ENCODE results near the gene PPP2R2B. TPM values are rescaled to one million over a fixed set of nuclear protein-coding genes. Genes with fewer than 3 reads are reported as not detected.

The PPP2R2B gene
- total and polyA plus RNA-seq, 7 experiments from 2014 or later: 0.15 to 14.1 (median 0.58) TPM

GRCh38 chr5:146628950-146629349 is 249.6 kb downstream of the PPP2R2B start:
- Histone ChIP-seq H3K27ac (ENCODE audit: low read depth, low read length) (no peak overlapping the region), H3K36me3 (ENCODE audit: control insufficient read depth in 2 of 3, insufficient read depth in 3 of 3, low read length in 3 of 3) (no peaks in the 10 kb centered on the region), H3K9me3 (ENCODE audit: control insufficient read depth in 2 of 3, low read length in 3 of 3) (no peaks in the 10 kb centered on the region), H3K4me1 (ENCODE audit: control insufficient read depth in 2 of 2, insufficient read depth in 2 of 2, low read length in 2 of 2) (no peaks in the 10 kb centered on the region), H3K27me3 (ENCODE audit: control insufficient read depth in 2 of 2, insufficient read depth in 2 of 2, low read length in 2 of 2) (no peaks in the 10 kb centered on the region), H3K4me3 (ENCODE audit: low read length) (no peak overlapping the region)
- Mint-ChIP-seq H3K9me3 (peaks cover 0 to 7% (median 0%) of the 10 kb centered on the region in 11 donors), H3K27ac (no peak overlapping the region), H3K4me1 (no peaks in the 10 kb centered on the region), H3K27me3 (peaks cover 0 to 14% (median 4%) of the 10 kb centered on the region in 5 donors), H3K36me3 (no peaks in the 10 kb centered on the region), H3K4me3 (no peak overlapping the region)
- ChIA-PET CTCF (no interaction called here), POLR2A (no interaction called here)
- DNase-seq (no peak), ATAC-seq (no peak)
- intact Hi-C loops (cut with micrococcal nuclease): no loop called here

DNA sequence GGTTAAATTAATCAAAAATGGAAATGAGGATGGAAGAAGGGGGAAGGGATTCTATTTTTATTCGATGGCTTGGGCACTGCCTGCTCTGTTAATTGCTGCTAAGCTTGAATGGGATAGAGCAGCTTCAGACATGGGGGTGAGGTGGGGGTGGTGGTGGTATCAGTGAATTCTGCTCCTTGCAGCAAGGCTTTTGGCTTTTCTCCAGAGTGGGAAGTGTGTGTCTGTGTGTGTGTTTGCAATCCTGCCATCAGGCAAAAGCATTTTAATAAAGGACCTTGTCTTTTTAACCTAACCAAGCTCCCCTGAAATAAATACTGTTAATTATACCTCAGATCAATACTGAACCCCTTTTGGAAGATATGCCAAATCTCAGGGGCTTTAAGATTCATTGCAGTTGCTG is 251.6 kb downstream of the PPP2R2B start:
- intact Hi-C loops (cut with micrococcal nuclease): no loop called here

GRCh38 chr5:146624179-146624578 is 254.4 kb downstream of the PPP2R2B start:
- Mint-ChIP-seq H3K4me1 (no peaks in the 10 kb centered on the region), H3K27me3 (peaks cover 0 to 6% (median under 1%) of the 10 kb centered on the region in 5 donors), H3K4me3 (no peak overlapping the region), H3K27ac (no peak overlapping the region), H3K36me3 (no peaks in the 10 kb centered on the region), H3K9me3 (peaks cover 0 to 6% (median 0%) of the 10 kb centered on the region in 11 donors)
- Histone ChIP-seq H3K27ac (ENCODE audit: low read depth, low read length) (no peak overlapping the region), H3K9me3 (ENCODE audit: control insufficient read depth in 2 of 3, low read length in 3 of 3) (no peaks in the 10 kb centered on the region), H3K4me1 (ENCODE audit: control insufficient read depth in 2 of 2, insufficient read depth in 2 of 2, low read length in 2 of 2) (no peaks in the 10 kb centered on the region), H3K4me3 (ENCODE audit: low read length) (no peak overlapping the region), H3K27me3 (ENCODE audit: control insufficient read depth in 2 of 2, insufficient read depth in 2 of 2, low read length in 2 of 2) (no peaks in the 10 kb centered on the region), H3K36me3 (ENCODE audit: control insufficient read depth in 2 of 3, insufficient read depth in 3 of 3, low read length in 3 of 3) (no peaks in the 10 kb centered on the region)
- DNase-seq (no peak), ATAC-seq (no peak)
- CTCF ChIA-PET: no interaction called here
- POLR2A ChIA-PET: no interaction called here
- intact Hi-C loops (cut with micrococcal nuclease): no loop called here

More for the DNA sequence above, 251.6 kb downstream of the PPP2R2B start:
- Histone ChIP-seq H3K36me3 (ENCODE audit: control insufficient read depth in 2 of 3, insufficient read depth in 3 of 3, low read length in 3 of 3) (no peaks in the 10 kb centered on the region), H3K27ac (ENCODE audit: low read depth, low read length) (no peak overlapping the region), H3K9me3 (ENCODE audit: control insufficient read depth in 2 of 3, low read length in 3 of 3) (no peaks in the 10 kb centered on the region), H3K4me3 (ENCODE audit: low read length) (no peak overlapping the region), H3K27me3 (ENCODE audit: control insufficient read depth in 2 of 2, insufficient read depth in 2 of 2, low read length in 2 of 2) (no peaks in the 10 kb centered on the region), H3K4me1 (ENCODE audit: control insufficient read depth in 2 of 2, insufficient read depth in 2 of 2, low read length in 2 of 2) (no peaks in the 10 kb centered on the region)
- H3K27ac Mint-ChIP-seq: no peak overlapping the region
- ChIA-PET CTCF (no interaction called here), POLR2A (no interaction called here)
- H3K36me3 Mint-ChIP-seq: no peaks in the 10 kb centered on the region
- no peak overlapping the region for H3K4me3 Mint-ChIP-seq
- ATAC-seq: no peak
- H3K4me1 Mint-ChIP-seq: no peaks in the 10 kb centered on the region
- no peak for DNase-seq
- H3K9me3 Mint-ChIP-seq: peaks cover 0 to 7% (median 0%) of the 10 kb centered on the region in 11 donors
- peaks cover 0 to 14% (median 4%) of the 10 kb centered on the region in 5 donors for H3K27me3 Mint-ChIP-seq

DNA sequence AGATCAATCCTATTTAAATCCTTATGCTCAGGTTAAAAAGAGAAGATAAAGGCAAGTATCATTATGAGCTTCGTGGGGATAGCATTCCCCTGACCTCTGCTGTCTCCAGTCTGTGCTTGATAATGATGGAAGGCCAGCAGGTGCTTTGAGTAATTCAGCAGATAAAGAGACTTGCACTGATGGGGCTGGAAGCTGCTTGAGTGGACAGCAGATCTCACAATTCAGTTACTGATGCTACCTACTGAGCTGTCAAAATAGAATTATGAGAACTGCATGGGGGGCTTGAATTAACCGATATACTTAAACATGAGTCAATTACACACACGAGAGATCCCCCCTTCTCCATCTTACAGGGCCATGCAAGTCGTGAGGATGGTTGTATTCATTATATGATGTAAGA is 254.9 kb downstream of the PPP2R2B start:
- no peak for ATAC-seq
- no peaks in the 10 kb centered on the region for H3K4me1 Mint-ChIP-seq
- H3K9me3 Mint-ChIP-seq: peaks cover 0 to 6% (median 0%) of the 10 kb centered on the region in 11 donors
- no peaks in the 10 kb centered on the region for H3K36me3 ChIP-seq (ENCODE audit: control insufficient read depth in 2 of 3, insufficient read depth in 3 of 3, low read length in 3 of 3)
- ChIA-PET CTCF (no interaction called here), POLR2A (no interaction called here)
- H3K4me3 ChIP-seq (ENCODE audit: low read length): no peak overlapping the region
- no peak overlapping the region for H3K27ac ChIP-seq (ENCODE audit: low read depth, low read length)
- H3K4me3 Mint-ChIP-seq: no peak overlapping the region
- intact Hi-C loops (cut with micrococcal nuclease): no loop called here
- H3K27me3 ChIP-seq (ENCODE audit: control insufficient read depth in 2 of 2, insufficient read depth in 2 of 2, low read length in 2 of 2): no peaks in the 10 kb centered on the region
- no peaks in the 10 kb centered on the region for H3K36me3 Mint-ChIP-seq
- H3K4me1 ChIP-seq (ENCODE audit: control insufficient read depth in 2 of 2, insufficient read depth in 2 of 2, low read length in 2 of 2): no peaks in the 10 kb centered on the region
- DNase-seq: no peak
- H3K9me3 ChIP-seq (ENCODE audit: control insufficient read depth in 2 of 3, low read length in 3 of 3): no peaks in the 10 kb centered on the region
- peaks cover 0 to under 1% (median 0%) of the 10 kb centered on the region in 5 donors for H3K27me3 Mint-ChIP-seq
- H3K27ac Mint-ChIP-seq: no peak overlapping the region

DNA sequence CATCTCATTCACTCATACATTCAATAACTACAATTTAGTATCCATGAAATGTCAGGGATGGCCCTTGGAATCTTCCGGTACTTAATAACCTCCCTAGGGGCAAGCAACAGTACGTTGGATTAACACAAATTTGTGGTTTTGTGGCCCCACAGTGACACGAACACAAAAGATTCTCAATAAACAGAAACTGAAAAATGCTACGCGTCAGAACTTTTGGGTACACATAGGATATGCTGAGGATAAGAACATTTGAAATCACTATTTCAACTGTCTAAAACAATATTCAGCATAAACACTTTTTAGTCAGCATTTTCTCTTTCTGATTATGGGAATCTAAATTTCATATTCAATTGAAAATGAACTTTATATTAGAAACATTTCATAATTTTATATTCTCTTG is 255.5 kb downstream of the PPP2R2B start:
- Mint-ChIP-seq H3K36me3 (no peaks in the 10 kb centered on the region), H3K4me1 (no peaks in the 10 kb centered on the region), H3K4me3 (no peak overlapping the region), H3K27me3 (no peaks in the 10 kb centered on the region), H3K27ac (no peak overlapping the region), H3K9me3 (peaks cover 0 to 6% (median 0%) of the 10 kb centered on the region in 11 donors)
- intact Hi-C loops (cut with micrococcal nuclease): no loop called here
- Histone ChIP-seq H3K4me1 (ENCODE audit: control insufficient read depth in 2 of 2, insufficient read depth in 2 of 2, low read length in 2 of 2) (no peaks in the 10 kb centered on the region), H3K27me3 (ENCODE audit: control insufficient read depth in 2 of 2, insufficient read depth in 2 of 2, low read length in 2 of 2) (no peaks in the 10 kb centered on the region), H3K36me3 (ENCODE audit: control insufficient read depth in 2 of 3, insufficient read depth in 3 of 3, low read length in 3 of 3) (no peaks in the 10 kb centered on the region), H3K9me3 (ENCODE audit: control insufficient read depth in 2 of 3, low read length in 3 of 3) (no peaks in the 10 kb centered on the region), H3K27ac (ENCODE audit: low read depth, low read length) (no peak overlapping the region), H3K4me3 (ENCODE audit: low read length) (no peak overlapping the region)
- ChIA-PET POLR2A (no interaction called here), CTCF (no interaction called here)
- ATAC-seq: no peak
- DNase-seq: no peak

GRCh38 chr5:146622391-146622790 is 256.2 kb downstream of the PPP2R2B start:
- POLR2A ChIA-PET: no interaction called here
- Histone ChIP-seq H3K27me3 (ENCODE audit: control insufficient read depth in 2 of 2, insufficient read depth in 2 of 2, low read length in 2 of 2) (no peaks in the 10 kb centered on the region), H3K36me3 (ENCODE audit: control insufficient read depth in 2 of 3, insufficient read depth in 3 of 3, low read length in 3 of 3) (no peaks in the 10 kb centered on the region), H3K4me1 (ENCODE audit: control insufficient read depth in 2 of 2, insufficient read depth in 2 of 2, low read length in 2 of 2) (no peaks in the 10 kb centered on the region), H3K9me3 (ENCODE audit: control insufficient read depth in 2 of 3, low read length in 3 of 3) (no peaks in the 10 kb centered on the region), H3K27ac (ENCODE audit: low read depth, low read length) (no peak overlapping the region), H3K4me3 (ENCODE audit: low read length) (no peak overlapping the region)
- ATAC-seq: no peak
- DNase-seq: no peak
- intact Hi-C loops (cut with micrococcal nuclease): no loop called here
- Mint-ChIP-seq H3K4me1 (no peaks in the 10 kb centered on the region), H3K27me3 (no peaks in the 10 kb centered on the region), H3K27ac (no peak overlapping the region), H3K9me3 (peaks cover 0 to 6% (median 0%) of the 10 kb centered on the region in 11 donors), H3K4me3 (no peak overlapping the region), H3K36me3 (no peaks in the 10 kb centered on the region)
- CTCF ChIA-PET: no interaction called here

DNA sequence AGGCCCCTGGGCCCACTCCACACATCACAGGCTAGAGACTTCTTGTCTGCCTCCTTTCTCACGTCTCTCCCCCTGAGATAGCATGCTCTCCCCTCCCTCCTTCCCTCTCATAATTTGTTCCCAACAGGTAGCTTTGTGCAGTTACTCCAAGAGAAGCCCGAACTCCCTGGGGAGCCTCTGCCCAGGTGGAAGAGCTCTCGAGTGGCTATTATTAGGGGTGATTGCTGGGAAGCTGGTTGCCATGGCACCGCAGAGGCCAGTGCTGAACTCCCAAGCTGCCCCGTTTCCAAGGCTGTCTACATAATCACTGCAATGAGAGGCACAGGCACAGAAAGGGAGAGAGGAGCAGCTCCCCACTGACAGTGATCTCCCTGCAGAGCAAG is 257.9 kb downstream of the PPP2R2B start:
- DNase-seq (no peak), ATAC-seq (no peak)
- ChIA-PET CTCF (no interaction called here), POLR2A (no interaction called here)
- no peaks in the 10 kb centered on the region for H3K36me3 Mint-ChIP-seq
- no peaks in the 10 kb centered on the region for H3K36me3 ChIP-seq (ENCODE audit: control insufficient read depth in 2 of 3, insufficient read depth in 3 of 3, low read length in 3 of 3)
- intact Hi-C loops (cut with micrococcal nuclease): no loop called here
- H3K9me3 Mint-ChIP-seq: peaks cover 0 to 21% (median 5%) of the 10 kb centered on the region in 11 donors
- H3K4me3 ChIP-seq (ENCODE audit: low read length): no peak overlapping the region
- no peaks in the 10 kb centered on the region for H3K27me3 ChIP-seq (ENCODE audit: control insufficient read depth in 2 of 2, insufficient read depth in 2 of 2, low read length in 2 of 2)
- no peak overlapping the region for H3K27ac Mint-ChIP-seq
- H3K27ac ChIP-seq (ENCODE audit: low read depth, low read length): no peak overlapping the region
- no peaks in the 10 kb centered on the region for H3K9me3 ChIP-seq (ENCODE audit: control insufficient read depth in 2 of 3, low read length in 3 of 3)
- no peaks in the 10 kb centered on the region for H3K4me1 Mint-ChIP-seq
- no peak overlapping the region for H3K4me3 Mint-ChIP-seq
- no peaks in the 10 kb centered on the region for H3K4me1 ChIP-seq (ENCODE audit: control insufficient read depth in 2 of 2, insufficient read depth in 2 of 2, low read length in 2 of 2)
- H3K27me3 Mint-ChIP-seq: no peaks in the 10 kb centered on the region
